WI38 (cell line): ENCODE measurements around the gene DNPH1.
A peak's percentile ranks its signal among the peaks of the same experiment; 100 is the strongest.

Source experiments
- H3K4me3 ChIP-seq: 2 replicates; pipeline ENCODE4 v1.5.1; 2011; ENCODE audit warnings: low read depth, mild to moderate bottlenecking, control low read depth, low read length
- TF ChIP-seq, protein P1 (sequence below): IDR thresholded peaks from 2 replicates; pipeline ENCODE4 v1.5.1; 2012; ENCODE audit warnings: low read depth, mild to moderate bottlenecking, control low read depth, low read length

Gene DNPH1

DNA sequence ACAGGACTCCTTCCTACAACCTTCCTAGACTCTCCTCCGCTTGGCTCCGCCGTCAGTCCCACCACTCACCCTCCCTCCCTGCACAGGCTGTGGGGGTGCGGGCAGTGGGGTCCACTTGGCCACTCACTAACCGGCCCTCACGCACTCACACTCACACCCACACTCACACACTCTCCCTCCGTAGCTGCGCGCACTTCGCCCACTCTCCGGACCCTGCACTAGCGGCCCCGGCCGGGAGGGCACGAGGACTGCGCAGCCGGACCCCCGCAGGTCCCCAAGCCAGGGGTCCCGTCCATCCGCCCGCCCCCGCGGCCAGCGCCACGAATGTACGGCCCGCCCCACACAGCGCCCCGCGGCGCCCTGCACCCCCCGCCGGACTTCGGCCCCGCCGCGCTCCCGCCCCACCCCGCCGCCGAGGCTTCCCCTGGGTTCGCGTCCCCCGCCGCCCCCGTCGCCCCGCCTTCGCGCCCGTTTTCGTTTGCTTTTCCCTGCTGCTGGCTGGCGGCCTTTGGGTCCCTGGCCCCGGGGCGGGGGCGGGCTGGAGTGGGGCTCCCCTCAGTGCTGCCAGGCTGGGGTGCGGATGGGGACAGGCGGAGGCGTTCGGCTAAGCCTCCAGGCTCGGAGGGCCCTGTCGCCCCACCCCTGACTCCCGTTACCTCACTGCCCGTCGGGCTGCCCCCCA, 45.8 kb upstream of the DNPH1 start:
- TF ChIP-seq, protein P1, sequence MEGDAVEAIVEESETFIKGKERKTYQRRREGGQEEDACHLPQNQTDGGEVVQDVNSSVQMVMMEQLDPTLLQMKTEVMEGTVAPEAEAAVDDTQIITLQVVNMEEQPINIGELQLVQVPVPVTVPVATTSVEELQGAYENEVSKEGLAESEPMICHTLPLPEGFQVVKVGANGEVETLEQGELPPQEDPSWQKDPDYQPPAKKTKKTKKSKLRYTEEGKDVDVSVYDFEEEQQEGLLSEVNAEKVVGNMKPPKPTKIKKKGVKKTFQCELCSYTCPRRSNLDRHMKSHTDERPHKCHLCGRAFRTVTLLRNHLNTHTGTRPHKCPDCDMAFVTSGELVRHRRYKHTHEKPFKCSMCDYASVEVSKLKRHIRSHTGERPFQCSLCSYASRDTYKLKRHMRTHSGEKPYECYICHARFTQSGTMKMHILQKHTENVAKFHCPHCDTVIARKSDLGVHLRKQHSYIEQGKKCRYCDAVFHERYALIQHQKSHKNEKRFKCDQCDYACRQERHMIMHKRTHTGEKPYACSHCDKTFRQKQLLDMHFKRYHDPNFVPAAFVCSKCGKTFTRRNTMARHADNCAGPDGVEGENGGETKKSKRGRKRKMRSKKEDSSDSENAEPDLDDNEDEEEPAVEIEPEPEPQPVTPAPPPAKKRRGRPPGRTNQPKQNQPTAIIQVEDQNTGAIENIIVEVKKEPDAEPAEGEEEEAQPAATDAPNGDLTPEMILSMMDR = no peak
- peak overlapping the region; percentile 24; the same call in 1 of the 2 replicates for H3K4me3 ChIP-seq

DNA sequence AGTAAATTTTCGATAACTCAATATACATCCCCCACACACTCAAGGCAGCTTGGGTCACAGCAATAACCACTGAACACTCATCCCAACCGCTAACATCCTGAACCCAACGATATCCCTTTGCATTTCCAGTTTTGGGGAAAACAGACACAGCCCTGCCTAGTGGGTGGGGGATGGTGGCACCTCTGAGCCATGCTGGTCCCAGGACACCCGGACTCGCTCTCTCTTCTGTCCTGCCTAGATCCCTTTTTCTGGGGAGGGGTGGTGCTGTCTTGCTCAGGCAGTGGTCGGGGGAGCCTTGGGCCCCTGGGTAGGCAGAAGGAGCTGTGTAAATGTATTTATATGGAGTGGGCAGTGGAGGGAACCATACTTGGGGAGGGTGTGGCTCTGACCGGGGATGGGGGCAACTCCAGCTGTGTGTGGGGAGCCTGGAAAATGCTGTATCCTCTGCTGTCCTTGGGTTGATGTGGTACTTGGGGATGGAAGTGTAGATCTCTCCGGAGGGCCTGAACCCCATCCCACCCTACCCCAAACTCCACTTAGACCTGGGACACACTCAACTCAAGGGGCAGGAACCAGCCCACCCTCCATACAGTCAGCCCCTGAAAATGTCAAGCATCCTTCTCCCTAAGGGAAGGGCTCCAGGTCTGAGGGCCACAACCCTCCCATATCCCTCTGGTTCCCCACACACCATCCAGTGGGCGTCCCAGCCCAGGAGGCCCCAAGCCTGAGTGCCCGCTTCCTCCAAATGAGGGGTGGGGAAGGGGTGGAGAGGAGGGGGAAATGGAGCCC, 45.0 kb upstream of the DNPH1 start:
- no peak overlapping the region for H3K4me3 ChIP-seq
- TF ChIP-seq, protein P1 = no peak

DNA sequence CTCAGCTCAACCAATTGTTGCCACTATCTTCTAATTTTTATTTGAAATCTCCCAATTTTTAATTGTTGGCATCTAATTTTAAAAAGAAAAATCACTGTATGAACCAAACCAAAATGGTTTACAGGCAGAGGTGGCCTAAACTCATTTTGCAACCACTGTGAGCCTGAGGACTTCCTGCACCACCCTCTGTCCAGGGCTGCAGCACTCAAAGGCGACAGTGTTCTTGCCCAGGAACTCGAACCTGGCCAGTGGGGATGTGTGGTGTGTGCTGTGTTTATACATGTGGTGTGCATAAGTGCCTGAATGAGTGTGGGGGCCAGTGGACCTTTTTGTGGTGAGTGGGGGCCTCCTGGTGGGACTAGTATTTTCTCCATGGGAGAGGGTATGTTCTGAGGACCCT, 44.4 kb upstream of the DNPH1 start:
- TF ChIP-seq, protein P1 = no peak
- H3K4me3 ChIP-seq = no peak overlapping the region

DNA sequence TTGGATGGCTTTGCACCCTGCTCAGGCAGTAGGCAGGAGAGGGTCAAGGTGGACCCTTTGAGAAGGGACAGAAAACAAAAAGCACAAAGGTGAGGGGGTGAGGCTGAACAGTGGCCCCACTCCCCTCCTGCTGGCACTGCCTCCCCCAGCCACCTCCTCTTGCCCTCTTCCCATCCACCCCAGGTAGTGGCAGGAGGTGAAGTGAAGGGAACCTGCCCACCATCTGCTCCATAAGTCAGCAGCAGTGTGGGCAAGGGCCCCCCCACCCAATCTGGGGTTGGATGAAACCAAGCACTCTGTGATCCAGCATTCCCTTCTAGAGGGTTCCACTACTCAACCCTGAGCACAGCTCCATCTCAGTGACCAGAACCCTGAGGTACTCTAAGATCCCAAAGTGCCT, 42.7 kb upstream of the DNPH1 start:
- TF ChIP-seq, protein P1 = no peak
- no peak overlapping the region for H3K4me3 ChIP-seq

DNA sequence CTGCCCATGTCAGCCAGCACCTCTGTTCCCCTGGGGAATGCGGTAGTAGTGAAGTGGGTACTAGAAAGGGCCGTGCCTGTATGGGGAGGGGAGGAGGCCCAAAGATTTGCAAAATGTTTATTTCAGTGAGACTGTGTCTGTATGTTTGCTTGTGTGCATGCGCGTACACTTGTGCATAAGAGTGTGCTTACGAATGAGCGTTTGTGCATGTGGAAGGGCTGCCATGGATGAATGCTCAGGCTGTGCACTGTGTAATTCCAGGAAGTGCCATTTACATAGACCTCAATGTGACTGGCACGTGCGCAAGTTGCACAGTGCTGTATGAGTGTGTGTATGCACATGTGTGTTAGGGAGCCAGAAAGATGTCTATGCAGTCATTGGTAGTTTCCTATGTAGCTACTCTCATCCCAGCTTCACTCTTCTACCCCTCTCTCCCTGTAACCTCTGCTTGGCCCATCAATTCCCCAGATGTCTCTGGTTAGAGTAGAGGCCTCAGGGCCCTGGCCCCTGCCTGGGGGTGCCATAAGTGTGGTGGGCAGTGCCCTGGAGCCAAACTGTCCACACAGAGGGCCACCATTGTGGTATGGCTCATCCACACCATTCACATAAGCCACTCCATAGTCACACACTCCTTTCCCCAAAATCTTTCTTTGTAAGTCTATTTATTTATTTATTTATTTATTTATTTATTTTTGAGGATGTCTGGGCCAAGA, 42.0 kb upstream of the DNPH1 start:
- H3K4me3 ChIP-seq = no peak overlapping the region
- TF ChIP-seq, protein P1 = no peak

DNA sequence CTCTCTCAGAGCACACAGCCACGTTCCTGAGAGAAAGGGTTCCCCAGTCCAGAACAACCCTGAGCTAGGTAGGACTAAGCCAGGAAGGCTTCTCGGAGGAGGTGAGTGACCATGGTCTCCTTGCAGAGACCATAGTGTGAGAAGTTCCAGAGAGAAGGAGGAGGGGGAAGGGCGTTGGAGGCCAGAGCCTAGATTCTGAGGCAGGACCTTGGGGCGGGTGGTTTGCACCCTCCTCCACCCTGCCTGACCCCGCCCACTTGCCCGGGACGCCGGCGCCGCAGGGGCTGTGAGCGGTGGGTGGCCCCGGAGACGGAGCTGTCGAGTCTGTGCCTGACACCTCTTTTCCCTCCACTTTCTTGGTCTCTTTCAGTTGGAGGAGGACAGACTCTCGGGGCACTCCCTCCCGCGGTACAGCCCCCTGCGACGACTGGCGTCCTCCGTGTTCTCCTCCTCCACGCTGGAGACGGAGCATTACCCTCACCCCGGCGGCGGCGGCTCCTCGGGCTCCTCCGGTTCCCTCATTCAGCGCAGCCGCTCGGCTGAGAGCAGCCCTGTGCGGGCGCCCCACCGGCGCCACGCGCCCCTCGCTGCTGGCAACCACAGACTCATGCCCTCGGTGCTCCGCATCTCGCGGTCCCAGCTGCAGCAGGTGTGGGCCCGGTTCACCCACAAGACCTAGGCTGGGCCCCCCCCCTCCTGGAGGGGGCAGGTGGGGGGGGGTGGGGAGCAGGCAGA, 40.2 kb upstream of the DNPH1 start:
- TF ChIP-seq, protein P1 = no peak
- H3K4me3 ChIP-seq = peak overlapping the region; percentile 44
